Measurements from ENCODE around the gene SHKBP1. TPM values are rescaled to one million over a fixed set of nuclear protein-coding genes. Genes with fewer than 3 reads are reported as not detected.

SHKBP1 gene
- total and polyA plus RNA-seq, 9 of the 15 experiments (the other 6 are each of a cell fraction or from before 2014, with no cell fraction given), result 1.2 to 58.1 (median 22.3) TPM

- Histone ChIP-seq H3K9me1 (ENCODE audit: control insufficient read depth, insufficient read depth, low read length) (no peaks in the 10 kb centered on the region), H3K36me3 (ENCODE audit: control insufficient read depth, insufficient read depth, low read length) (no peaks in the 10 kb centered on the region), H3K9me3 (replicated peaks; ENCODE audit: control insufficient read depth, insufficient read depth, low read depth, low read length) (no peaks in the 10 kb centered on the region), H3K27ac (ENCODE audit: extremely low read depth, low read depth, low read length) (no peak overlapping the region), H3K27me3 (ENCODE audit: control insufficient read depth in 2 of 2, insufficient read depth in 2 of 2, low read length in 2 of 2) (no peaks in the 10 kb centered on the region), H3K4me3 (no peak overlapping the region), H3K4me2 (ENCODE audit: insufficient read depth, low read length) (no peak overlapping the region), H4K20me1 (replicated peaks; ENCODE audit: control insufficient read depth, insufficient read depth, low read length) (no peaks in the 10 kb centered on the region), H3K79me2 (ENCODE audit: control insufficient read depth, insufficient read depth, low read length) (no peaks in the 10 kb centered on the region), H3K9ac (ENCODE audit: insufficient read depth in 1 of 2, low read depth in 2 of 2, low read length in 2 of 2) (no peak overlapping the region), H2AFZ (ENCODE audit: low read depth, low read length) (no peak overlapping the region), H3K4me1 (replicated peaks in 1 of 2; ENCODE audit: control insufficient read depth in 2 of 2, insufficient read depth in 2 of 2, low read length in 2 of 2) (peaks cover 11 to 30% of the 10 kb centered on the region in 2 experiments)
- in situ Hi-C loops (cut with MboI), result no loop called here
- ChIA-PET POLR2A (interaction anchor here (0.7 to 1.7 kb wide), 3 partner anchors 9 to 233 kb away, joined by 3 to 5 read pairs (median 3); no protein-coding TSS in a partner anchor), CTCF (ENCODE audit: low intra/inter-chr PET ratio) (no interaction called here)
- FAIRE-seq, result no peak
- BruUV-seq (replicated peaks), result no TSS peak
- no peak for DNase-seq (ENCODE audit: extremely low read depth in 1 of 4, low spot score in 3 of 4)
- ATAC-seq, result no peak
- intact Hi-C loops (cut with micrococcal nuclease), result no loop called here
- WGBS (ENCODE audit: insufficient coverage, low coverage, missing lambda C conversion rate), result 29% methylated on average over 4 of the region's 4 CpGs
- TF ChIP-seq MTA3 (IDR thresholded peaks at IDR 0.05; ENCODE audit: borderline replicate concordance), result no peak
- TF ChIP-seq STAT5A (IDR thresholded peaks at IDR 0.05; ENCODE audit: borderline replicate concordance, low read length), result no peak
- TF ChIP-seq, protein P1, sequence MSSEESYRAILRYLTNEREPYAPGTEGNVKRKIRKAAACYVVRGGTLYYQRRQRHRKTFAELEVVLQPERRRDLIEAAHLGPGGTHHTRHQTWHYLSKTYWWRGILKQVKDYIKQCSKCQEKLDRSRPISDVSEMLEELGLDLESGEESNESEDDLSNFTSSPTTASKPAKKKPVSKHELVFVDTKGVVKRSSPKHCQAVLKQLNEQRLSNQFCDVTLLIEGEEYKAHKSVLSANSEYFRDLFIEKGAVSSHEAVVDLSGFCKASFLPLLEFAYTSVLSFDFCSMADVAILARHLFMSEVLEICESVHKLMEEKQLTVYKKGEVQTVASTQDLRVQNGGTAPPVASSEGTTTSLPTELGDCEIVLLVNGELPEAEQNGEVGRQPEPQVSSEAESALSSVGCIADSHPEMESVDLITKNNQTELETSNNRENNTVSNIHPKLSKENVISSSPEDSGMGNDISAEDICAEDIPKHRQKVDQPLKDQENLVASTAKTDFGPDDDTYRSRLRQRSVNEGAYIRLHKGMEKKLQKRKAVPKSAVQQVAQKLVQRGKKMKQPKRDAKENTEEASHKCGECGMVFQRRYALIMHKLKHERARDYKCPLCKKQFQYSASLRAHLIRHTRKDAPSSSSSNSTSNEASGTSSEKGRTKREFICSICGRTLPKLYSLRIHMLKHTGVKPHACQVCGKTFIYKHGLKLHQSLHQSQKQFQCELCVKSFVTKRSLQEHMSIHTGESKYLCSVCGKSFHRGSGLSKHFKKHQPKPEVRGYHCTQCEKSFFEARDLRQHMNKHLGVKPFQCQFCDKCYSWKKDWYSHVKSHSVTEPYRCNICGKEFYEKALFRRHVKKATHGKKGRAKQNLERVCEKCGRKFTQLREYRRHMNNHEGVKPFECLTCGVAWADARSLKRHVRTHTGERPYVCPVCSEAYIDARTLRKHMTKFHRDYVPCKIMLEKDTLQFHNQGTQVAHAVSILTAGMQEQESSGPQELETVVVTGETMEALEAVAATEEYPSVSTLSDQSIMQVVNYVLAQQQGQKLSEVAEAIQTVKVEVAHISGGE (CRISPR knock-in tag; IDR thresholded peaks at IDR 0.05), result no peak
- TF ChIP-seq RHOXF2B (CRISPR knock-in tag; conservative IDR thresholded peaks at IDR 0.05), result no peak
- TF ChIP-seq, protein P2, sequence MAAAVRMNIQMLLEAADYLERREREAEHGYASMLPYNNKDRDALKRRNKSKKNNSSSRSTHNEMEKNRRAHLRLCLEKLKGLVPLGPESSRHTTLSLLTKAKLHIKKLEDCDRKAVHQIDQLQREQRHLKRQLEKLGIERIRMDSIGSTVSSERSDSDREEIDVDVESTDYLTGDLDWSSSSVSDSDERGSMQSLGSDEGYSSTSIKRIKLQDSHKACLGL (CRISPR knock-in tag; IDR thresholded peaks at IDR 0.05; ENCODE audit: borderline replicate concordance, poor library complexity, severe bottlenecking), result no peak
- TF ChIP-seq ZSCAN32 (CRISPR knock-in tag; IDR thresholded peaks at IDR 0.05), result no peak
- TF ChIP-seq CREB3L1 (IDR thresholded peaks at IDR 0.05; ENCODE audit: borderline replicate concordance, low read depth), result no peak
- TF ChIP-seq, protein P3, sequence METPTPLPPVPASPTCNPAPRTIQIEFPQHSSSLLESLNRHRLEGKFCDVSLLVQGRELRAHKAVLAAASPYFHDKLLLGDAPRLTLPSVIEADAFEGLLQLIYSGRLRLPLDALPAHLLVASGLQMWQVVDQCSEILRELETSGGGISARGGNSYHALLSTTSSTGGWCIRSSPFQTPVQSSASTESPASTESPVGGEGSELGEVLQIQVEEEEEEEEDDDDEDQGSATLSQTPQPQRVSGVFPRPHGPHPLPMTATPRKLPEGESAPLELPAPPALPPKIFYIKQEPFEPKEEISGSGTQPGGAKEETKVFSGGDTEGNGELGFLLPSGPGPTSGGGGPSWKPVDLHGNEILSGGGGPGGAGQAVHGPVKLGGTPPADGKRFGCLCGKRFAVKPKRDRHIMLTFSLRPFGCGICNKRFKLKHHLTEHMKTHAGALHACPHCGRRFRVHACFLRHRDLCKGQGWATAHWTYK (CRISPR knock-in tag; IDR thresholded peaks at IDR 0.05), result no peak
- TF ChIP-seq NFE2L1 (tag; IDR thresholded peaks at IDR 0.05; ENCODE audit: borderline replicate concordance, low read depth), result no peak
- TF ChIP-seq HCFC1 (IDR thresholded peaks at IDR 0.05; ENCODE audit: low read depth, low read length), result no peak
- TF ChIP-seq, protein P4, sequence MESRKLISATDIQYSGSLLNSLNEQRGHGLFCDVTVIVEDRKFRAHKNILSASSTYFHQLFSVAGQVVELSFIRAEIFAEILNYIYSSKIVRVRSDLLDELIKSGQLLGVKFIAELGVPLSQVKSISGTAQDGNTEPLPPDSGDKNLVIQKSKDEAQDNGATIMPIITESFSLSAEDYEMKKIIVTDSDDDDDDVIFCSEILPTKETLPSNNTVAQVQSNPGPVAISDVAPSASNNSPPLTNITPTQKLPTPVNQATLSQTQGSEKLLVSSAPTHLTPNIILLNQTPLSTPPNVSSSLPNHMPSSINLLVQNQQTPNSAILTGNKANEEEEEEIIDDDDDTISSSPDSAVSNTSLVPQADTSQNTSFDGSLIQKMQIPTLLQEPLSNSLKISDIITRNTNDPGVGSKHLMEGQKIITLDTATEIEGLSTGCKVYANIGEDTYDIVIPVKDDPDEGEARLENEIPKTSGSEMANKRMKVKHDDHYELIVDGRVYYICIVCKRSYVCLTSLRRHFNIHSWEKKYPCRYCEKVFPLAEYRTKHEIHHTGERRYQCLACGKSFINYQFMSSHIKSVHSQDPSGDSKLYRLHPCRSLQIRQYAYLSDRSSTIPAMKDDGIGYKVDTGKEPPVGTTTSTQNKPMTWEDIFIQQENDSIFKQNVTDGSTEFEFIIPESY (CRISPR knock-in tag; IDR thresholded peaks at IDR 0.05), result no peak
- no peak for TF ChIP-seq ESRRB (CRISPR knock-in tag; IDR thresholded peaks at IDR 0.05; ENCODE audit: borderline replicate concordance)
- TF ChIP-seq KAT7 (CRISPR knock-in tag; IDR thresholded peaks at IDR 0.05; ENCODE audit: borderline replicate concordance), result no peak
These were observed 42.5 kb upstream of the SHKBP1 start for GRCh38 chr19:40534148-40534547.

Measured in K562 (cell line).